Esophagus muscularis mucosa (tissue), 4 donors: ENCODE data around the gene INPP5J. TPM values are rescaled to one million over a fixed set of nuclear protein-coding genes. Genes with fewer than 3 reads are reported as not detected.

Experiments used
- DNase-seq: peaks from one replicate; pipeline ENCODE4 v3.0.0-alpha.2; 2017; ENCODE audit errors: extremely low spot score
- H3K27ac ChIP-seq, 4 donors: fragments of 200-600 bp; sonication (generic); replicated peaks in 1 of 4; 1 replicate in 3 of 4; 2 replicates in 1 of 4; pipeline ENCODE4 v1.5.1; 2016 to 2019; ENCODE audit warnings: mild to moderate bottlenecking in 1 of 4
- H3K27me3 ChIP-seq, 4 donors: fragments of 200-600 bp; sonication (generic); one replicate each; pipeline versions ENCODE4 v1.5.1 to v1.6.0; 2016 to 2019
- H3K36me3 ChIP-seq, 4 donors: fragments of 200-600 bp; sonication (generic); one replicate each; pipeline ENCODE4 v1.5.1; 2016 to 2019
- H3K4me1 ChIP-seq, 4 donors: fragments of 200-600 bp; sonication (generic); one replicate each; pipeline ENCODE4 v1.5.1; 2016 to 2019
- H3K4me3 ChIP-seq, 4 donors: fragments of 200-600 bp; sonication (generic); 1 replicate in 2 of 4; 2 replicates in 2 of 4; pipeline ENCODE4 v1.5.1; 2016 to 2019; ENCODE audit warnings: mild to moderate bottlenecking in 4 of 4, moderate library complexity in 1 of 4
- H3K9me3 ChIP-seq, 4 donors: fragments of 200-600 bp; sonication (generic); 1 replicate in 3 of 4; 2 replicates in 1 of 4; pipeline ENCODE4 v1.5.1; 2016 to 2019
- EP300 ChIP-seq: sonication (generic); formaldehyde crosslinking; IDR thresholded peaks from one replicate; pipeline ENCODE4 v1.6.1; 2017; ENCODE audit warnings: antibody characterized with exemption
- POLR2A ChIP-seq: fragments of 450-650 bp; IDR thresholded peaks from one replicate; pipeline ENCODE4 v1.6.1; 2017; ENCODE audit warnings: antibody characterized with exemption, moderate library complexity, mild to moderate bottlenecking, low read depth
- POLR2AphosphoS5 ChIP-seq, 2 donors: sonication (generic); formaldehyde crosslinking; IDR thresholded peaks; one replicate each; pipeline ENCODE4 v1.6.1; 2017; ENCODE audit warnings: antibody characterized with exemption in 2 of 2
- WGBS: methylation state at CpG from one replicate; pipeline ENCODE4 v1.1.5; 2018; 5-methylcytosine and 5-hydroxymethylcytosine counted together
- intact Hi-C: fragments of 100-400 bp; cut with DNase I; formaldehyde crosslinking; loops from one replicate; pipeline ENCODE4 v1.15.1; 2023
- total RNA-seq, 4 donors: library from RNA; depleted of rRNA; stranded (reverse); fragments of >200 nt; gene quantifications; one replicate each; pipeline versions ENCODE4 v1.1.0 to v1.2.1, GENCODE V29; 2016
- TF ChIP-seq, protein P1 (sequence below), 3 experiments: fragments of 200-600 bp in 2 of 3; fragments of 450-650 bp in 1 of 3; sonication (generic) in 2 of 3; IDR thresholded peaks; one replicate each; pipeline ENCODE4 v1.5.1; 2017 to 2019; ENCODE audit warnings: antibody characterized with exemption in 3 of 3, mild to moderate bottlenecking in 2 of 3, moderate library complexity in 1 of 3

The INPP5J gene
- total RNA-seq, 4 donors from 2014 or later = 1.3 to 2.1 (median 1.8) TPM

DNA sequence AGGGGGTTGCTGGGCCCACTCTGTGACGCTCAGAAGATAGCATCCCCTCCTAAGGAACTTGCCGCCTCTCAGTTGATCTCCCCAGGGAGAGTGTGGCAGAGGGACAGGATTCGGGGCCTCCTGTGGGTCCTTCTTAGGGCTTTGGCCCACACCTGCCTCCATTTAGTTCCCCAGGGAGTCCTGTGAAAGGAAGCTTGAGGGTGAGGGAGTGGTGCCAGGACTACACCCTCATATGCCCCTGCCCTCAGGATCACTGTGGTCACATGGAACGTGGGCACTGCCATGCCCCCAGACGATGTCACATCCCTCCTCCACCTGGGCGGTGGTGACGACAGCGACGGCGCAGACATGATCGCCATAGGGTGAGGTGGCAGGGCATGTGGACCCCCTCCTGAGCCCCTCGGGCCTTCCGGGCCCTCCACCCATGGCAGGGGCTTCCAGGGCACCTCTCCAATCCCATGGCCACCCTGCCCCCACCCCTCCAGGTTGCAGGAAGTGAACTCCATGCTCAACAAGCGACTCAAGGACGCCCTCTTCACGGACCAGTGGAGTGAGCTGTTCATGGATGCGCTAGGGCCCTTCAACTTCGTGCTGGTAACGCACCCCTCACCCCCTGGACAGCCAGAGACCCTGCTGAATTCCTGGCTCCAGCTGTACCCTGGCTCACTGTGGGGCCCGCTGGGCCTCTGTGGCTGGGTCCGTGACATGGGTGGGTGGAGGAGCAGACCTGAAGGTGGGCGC, 3.5 kb downstream of the INPP5J start:
- intact Hi-C loops = no loop called here
- WGBS = 86% methylated on average over 14 of the region's 22 CpGs
- DNase-seq = no peak
- no peaks in the 10 kb centered on the region for H3K27me3 ChIP-seq
- TF ChIP-seq EP300 (no peak), POLR2A (no peak), POLR2AphosphoS5 (IDR thresholded peaks at IDR 0.05) (no peak)
- TF ChIP-seq, protein P1, sequence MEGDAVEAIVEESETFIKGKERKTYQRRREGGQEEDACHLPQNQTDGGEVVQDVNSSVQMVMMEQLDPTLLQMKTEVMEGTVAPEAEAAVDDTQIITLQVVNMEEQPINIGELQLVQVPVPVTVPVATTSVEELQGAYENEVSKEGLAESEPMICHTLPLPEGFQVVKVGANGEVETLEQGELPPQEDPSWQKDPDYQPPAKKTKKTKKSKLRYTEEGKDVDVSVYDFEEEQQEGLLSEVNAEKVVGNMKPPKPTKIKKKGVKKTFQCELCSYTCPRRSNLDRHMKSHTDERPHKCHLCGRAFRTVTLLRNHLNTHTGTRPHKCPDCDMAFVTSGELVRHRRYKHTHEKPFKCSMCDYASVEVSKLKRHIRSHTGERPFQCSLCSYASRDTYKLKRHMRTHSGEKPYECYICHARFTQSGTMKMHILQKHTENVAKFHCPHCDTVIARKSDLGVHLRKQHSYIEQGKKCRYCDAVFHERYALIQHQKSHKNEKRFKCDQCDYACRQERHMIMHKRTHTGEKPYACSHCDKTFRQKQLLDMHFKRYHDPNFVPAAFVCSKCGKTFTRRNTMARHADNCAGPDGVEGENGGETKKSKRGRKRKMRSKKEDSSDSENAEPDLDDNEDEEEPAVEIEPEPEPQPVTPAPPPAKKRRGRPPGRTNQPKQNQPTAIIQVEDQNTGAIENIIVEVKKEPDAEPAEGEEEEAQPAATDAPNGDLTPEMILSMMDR (IDR thresholded peaks at IDR 0.05) = no peak
- no peak overlapping the region for H3K27ac ChIP-seq
- H3K36me3 ChIP-seq = no peaks in the 10 kb centered on the region
- peaks cover 17 to 23% (median 17%) of the 10 kb centered on the region in 4 donors for H3K4me1 ChIP-seq
- no peak overlapping the region for H3K4me3 ChIP-seq
- no peaks in the 10 kb centered on the region for H3K9me3 ChIP-seq

DNA sequence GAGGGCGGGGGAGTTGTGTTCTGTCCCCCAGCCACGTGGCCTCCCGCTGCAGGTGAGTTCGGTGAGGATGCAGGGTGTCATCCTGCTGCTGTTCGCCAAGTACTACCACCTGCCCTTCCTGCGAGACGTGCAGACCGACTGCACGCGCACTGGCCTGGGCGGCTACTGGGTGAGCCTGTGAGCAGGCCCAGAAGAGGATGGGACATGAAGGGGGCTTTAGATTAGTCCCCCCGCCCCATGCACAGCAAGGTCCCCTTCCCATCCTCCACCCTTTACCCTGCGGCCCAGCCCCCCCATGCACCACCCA, 4.1 kb downstream of the INPP5J start:
- intact Hi-C loops = no loop called here
- no peak for DNase-seq
- H3K9me3 ChIP-seq = no peaks in the 10 kb centered on the region
- TF ChIP-seq POLR2A (no peak), POLR2AphosphoS5 (IDR thresholded peaks at IDR 0.05) (no peak), EP300 (no peak)
- WGBS = 82% methylated on average over 11 of the region's 13 CpGs
- no peak overlapping the region for H3K4me3 ChIP-seq
- peaks cover 14 to 20% (median 17%) of the 10 kb centered on the region in 4 donors for H3K4me1 ChIP-seq
- no peaks in the 10 kb centered on the region for H3K27me3 ChIP-seq
- H3K36me3 ChIP-seq = no peaks in the 10 kb centered on the region
- H3K27ac ChIP-seq = no peak overlapping the region

DNA sequence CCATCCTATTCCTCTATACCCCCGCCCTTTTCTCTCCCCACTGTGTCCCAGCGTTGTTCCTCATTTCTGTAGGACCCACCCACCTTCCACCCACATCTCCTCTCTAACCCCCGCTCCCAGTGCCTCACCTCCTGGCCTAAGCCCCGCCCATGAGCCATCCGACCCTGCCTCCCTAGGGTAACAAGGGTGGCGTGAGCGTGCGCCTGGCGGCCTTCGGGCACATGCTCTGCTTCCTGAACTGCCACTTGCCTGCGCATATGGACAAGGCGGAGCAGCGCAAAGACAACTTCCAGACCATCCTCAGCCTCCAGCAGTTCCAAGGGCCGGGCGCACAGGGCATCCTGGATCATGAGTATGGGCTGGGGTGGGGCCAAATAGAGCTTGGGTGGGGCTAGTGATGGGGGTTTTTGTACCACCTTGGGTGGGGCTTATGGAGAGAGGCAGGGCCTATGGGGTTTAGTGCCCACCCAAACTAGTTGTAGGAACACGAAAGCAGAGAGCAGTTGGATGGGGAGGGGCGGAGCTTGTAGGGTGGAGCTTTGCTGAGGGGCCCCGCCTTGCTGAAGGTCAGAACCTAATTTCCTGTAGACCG, 4.5 kb downstream of the INPP5J start:
- WGBS = 61% methylated on average over 19 of the region's 19 CpGs
- Histone ChIP-seq H3K4me3 (no peak overlapping the region), H3K36me3 (no peaks in the 10 kb centered on the region), H3K9me3 (no peaks in the 10 kb centered on the region), H3K27me3 (no peaks in the 10 kb centered on the region), H3K27ac (no peak overlapping the region), H3K4me1 (peaks cover 9 to 15% (median 14%) of the 10 kb centered on the region in 4 donors)
- no peak for DNase-seq
- intact Hi-C loops = no loop called here
- TF ChIP-seq POLR2AphosphoS5 (IDR thresholded peaks at IDR 0.05) (no peak), POLR2A (no peak), EP300 (no peak)
- TF ChIP-seq, protein P1 (IDR thresholded peaks at IDR 0.05) = no peak

DNA sequence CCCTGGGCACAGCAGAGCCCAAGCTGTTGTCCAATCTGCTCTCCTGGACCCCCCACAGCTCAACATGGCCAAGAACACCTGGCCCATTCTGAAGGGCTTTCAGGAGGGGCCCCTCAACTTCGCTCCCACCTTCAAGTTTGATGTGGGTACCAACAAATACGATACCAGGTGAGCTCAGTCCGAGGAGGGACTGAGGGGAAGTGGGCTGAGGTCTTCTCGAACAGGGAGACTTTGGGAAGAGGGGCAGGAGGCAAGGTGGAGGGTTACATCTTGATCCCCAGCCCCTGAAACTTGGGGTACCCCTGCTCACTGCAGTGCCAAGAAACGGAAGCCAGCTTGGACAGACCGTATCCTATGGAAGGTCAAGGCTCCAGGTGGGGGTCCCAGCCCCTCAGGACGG, 5.4 kb downstream of the INPP5J start:
- TF ChIP-seq POLR2AphosphoS5 (IDR thresholded peaks at IDR 0.05) (no peak), EP300 (no peak), POLR2A (no peak)
- TF ChIP-seq, protein P1 (IDR thresholded peaks at IDR 0.05) = no peak
- Histone ChIP-seq H3K4me3 (no peak overlapping the region), H3K27me3 (no peaks in the 10 kb centered on the region), H3K36me3 (no peaks in the 10 kb centered on the region), H3K9me3 (no peaks in the 10 kb centered on the region), H3K4me1 (peaks cover under 1 to 7% (median 5%) of the 10 kb centered on the region in 4 donors), H3K27ac (no peak overlapping the region)
- intact Hi-C loops = no loop called here
- 98% methylated on average over 7 of the region's 7 CpGs for WGBS
- DNase-seq = no peak

DNA sequence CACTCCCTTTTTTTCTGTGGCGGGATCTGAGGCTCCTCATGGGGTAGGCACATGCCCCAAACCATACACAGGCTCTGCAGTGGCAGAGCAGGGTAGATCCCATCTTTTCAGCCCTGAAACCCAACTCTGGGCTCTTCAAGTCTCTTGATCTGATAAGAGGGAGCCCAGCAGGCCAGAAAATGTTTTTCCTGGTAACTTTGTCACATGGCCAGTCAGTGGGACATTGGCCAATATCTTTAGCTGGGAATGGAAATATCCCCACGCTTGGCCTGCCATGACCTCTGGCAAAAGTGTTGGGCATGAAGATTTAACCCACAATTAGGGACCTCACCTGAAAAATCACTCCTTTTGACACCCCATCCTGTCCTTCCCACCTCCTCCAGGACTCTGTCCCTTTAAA, 8.1 kb downstream of the INPP5J start:
- 89% methylated on average over 2 of the region's 2 CpGs for WGBS
- TF ChIP-seq POLR2AphosphoS5 (IDR thresholded peaks at IDR 0.05) (no peak), POLR2A (no peak), EP300 (no peak)
- TF ChIP-seq, protein P1 (IDR thresholded peaks at IDR 0.05) = no peak
- Histone ChIP-seq H3K4me1 (no peaks in the 10 kb centered on the region), H3K36me3 (peaks cover 0 to 10% (median 3%) of the 10 kb centered on the region in 4 donors), H3K27ac (no peak overlapping the region), H3K9me3 (no peaks in the 10 kb centered on the region), H3K27me3 (no peaks in the 10 kb centered on the region), H3K4me3 (no peak overlapping the region)
- intact Hi-C loops = no loop called here
- DNase-seq = no peak
